Measurements from ENCODE around the gene NDUFS7.

Gene NDUFS7

GRCh38 chr19:1376415-1376805 is 7.3 kb upstream of the NDUFS7 start:
- H3K4me3 ChIP-seq (ENCODE audit: low read depth, low read length) = no peak overlapping the region
- TF ChIP-seq POLR2A (IDR thresholded peaks at IDR 0.05; ENCODE audit: extremely low read depth, insufficient read length) = no peak
- TF ChIP-seq MYC (IDR thresholded peaks at IDR 0.05; ENCODE audit: low read depth, low read length) = no peak
- TF ChIP-seq CTCF (IDR thresholded peaks at IDR 0.05; ENCODE audit: low read depth, low read length) = no peak
- TF ChIP-seq, protein P1, sequence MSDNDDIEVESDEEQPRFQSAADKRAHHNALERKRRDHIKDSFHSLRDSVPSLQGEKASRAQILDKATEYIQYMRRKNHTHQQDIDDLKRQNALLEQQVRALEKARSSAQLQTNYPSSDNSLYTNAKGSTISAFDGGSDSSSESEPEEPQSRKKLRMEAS (IDR thresholded peaks at IDR 0.05; ENCODE audit: low read depth, low read length) = no peak
- DNase-seq (ENCODE audit: low read depth) = no peak

DNA sequence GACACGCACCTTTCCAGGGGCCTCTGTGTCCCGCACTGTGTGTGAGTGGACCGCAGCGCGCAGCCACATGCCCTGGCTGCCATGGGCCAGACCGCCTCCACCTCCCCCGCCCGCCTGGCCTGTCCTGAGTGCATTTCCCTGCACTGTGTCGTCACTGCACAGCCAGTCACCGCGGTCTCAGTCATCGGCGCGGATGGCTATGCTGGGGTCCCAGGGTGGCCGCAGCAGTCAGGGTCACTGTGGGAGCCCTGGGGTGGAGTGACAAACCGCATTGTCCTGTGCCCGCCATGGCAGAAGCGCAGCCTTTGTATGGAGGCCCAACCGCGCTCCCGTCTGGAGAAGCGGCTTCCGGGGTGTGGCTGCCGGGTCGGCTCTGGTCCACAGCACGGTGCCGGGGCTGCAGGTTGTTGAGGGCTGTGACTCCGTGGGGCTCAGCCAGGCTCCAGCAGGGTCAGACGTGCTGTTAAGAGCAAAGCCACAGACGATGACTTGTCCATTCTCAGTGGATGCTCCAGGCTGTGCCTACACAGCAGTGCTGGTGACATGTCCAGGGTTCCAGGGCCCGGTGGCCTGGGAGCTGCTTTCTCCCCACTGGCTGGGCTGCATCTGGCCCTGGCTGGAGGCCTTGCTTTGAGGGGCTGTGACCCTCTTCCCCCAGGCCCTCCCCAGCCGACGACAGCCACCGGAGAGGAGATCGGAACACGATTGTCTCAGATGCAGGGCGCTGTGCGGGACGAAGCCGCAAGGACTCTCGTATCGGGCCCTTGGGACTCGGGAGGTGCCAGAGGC is 6.3 kb upstream of the NDUFS7 start:
- no peak for DNase-seq (ENCODE audit: low read depth)
- no peak overlapping the region for H3K4me3 ChIP-seq (ENCODE audit: low read depth, low read length)
- TF ChIP-seq CTCF (IDR thresholded peaks at IDR 0.05; ENCODE audit: low read depth, low read length) (no peak), MYC (IDR thresholded peaks at IDR 0.05; ENCODE audit: low read depth, low read length) (no peak), POLR2A (IDR thresholded peaks at IDR 0.05; ENCODE audit: extremely low read depth, insufficient read length) (no peak)
- TF ChIP-seq, protein P1 (IDR thresholded peaks at IDR 0.05; ENCODE audit: low read depth, low read length) = no peak

GRCh38 chr19:1377965-1378785 is 5.5 kb upstream of the NDUFS7 start:
- no peak for DNase-seq (ENCODE audit: low read depth)
- H3K4me3 ChIP-seq (ENCODE audit: low read depth, low read length) = no peak overlapping the region
- TF ChIP-seq, protein P1 (IDR thresholded peaks at IDR 0.05; ENCODE audit: low read depth, low read length) = no peak

DNA sequence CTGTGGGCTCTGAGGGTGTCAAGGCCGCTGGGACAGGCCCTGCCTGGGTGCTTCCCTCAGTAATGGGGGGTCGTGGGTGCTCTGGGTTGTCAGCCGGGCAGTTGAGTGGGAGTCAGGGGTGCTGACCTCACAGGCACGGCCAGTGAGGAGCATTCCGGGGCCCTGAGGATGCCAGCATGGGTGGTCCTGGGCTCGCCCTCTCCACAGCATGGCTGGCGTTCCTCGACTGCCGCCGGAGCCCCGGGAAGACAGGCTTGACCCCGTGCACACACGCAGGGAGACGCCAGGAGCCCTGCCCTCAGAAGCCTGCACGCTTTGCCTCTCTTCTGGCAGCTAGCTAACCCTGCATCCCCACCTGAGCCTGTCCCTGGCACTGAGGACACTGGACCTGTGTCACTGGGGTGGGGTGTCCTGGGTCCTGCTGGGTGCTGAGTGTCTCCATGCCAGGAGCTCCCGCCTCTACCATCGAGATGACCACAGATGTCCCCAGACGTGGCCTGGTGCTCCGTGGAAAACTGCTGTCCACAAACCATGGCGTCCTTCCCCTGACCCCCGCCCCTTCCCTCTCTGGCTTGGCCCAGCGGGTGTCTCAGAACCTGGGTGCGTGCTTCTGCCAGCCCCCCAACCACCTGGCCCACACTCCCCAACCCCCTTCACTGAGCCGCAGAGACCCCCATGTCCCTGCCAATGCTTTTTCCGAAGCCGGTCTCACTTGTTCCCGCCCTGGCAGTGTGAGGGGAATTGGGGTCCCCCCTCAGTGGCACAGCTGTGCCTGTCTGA is 4.4 kb upstream of the NDUFS7 start:
- DNase-seq (ENCODE audit: low read depth) = no peak

GRCh38 chr19:1379961-1380489 is 3.7 kb upstream of the NDUFS7 start:
- no peak for DNase-seq (ENCODE audit: low read depth)
- TF ChIP-seq MYC (IDR thresholded peaks at IDR 0.05; ENCODE audit: low read depth, low read length) = no peak
- no peak overlapping the region for H3K4me3 ChIP-seq (ENCODE audit: low read depth, low read length)

More for the DNA sequence above, 4.4 kb upstream of the NDUFS7 start:
- no peak for TF ChIP-seq POLR2A (IDR thresholded peaks at IDR 0.05; ENCODE audit: extremely low read depth, insufficient read length)
- no peak for TF ChIP-seq MYC (IDR thresholded peaks at IDR 0.05; ENCODE audit: low read depth, low read length)
- TF ChIP-seq CTCF (IDR thresholded peaks at IDR 0.05; ENCODE audit: low read depth, low read length) = no peak
- TF ChIP-seq, protein P1 (IDR thresholded peaks at IDR 0.05; ENCODE audit: low read depth, low read length) = no peak
- H3K4me3 ChIP-seq (ENCODE audit: low read depth, low read length) = no peak overlapping the region

DNA sequence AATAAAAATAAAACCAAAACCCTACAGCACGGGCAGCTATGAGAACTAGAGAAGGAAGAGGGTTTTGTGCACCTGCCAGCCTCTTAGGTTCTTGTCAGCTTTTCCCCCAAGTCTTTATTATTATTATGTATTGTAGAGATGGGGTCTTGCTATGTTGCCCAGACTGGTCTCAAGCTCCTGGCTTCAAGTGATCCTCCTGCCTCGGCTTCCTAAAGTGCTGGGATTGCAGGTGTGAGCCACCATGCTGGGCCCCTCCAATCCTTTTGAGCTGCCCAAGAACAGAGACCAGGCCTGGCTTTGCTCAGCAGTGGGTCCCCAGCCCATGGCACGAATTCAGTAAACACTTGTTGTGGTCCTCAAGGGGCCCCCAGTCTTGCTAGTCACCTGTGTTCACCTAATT is 1.5 kb upstream of the NDUFS7 start:
- no peak overlapping the region for H3K4me3 ChIP-seq (ENCODE audit: low read depth, low read length)
- TF ChIP-seq, protein P1 (IDR thresholded peaks at IDR 0.05; ENCODE audit: low read depth, low read length) = no peak
- no peak for TF ChIP-seq POLR2A (IDR thresholded peaks at IDR 0.05; ENCODE audit: extremely low read depth, insufficient read length)
- TF ChIP-seq CTCF (IDR thresholded peaks at IDR 0.05; ENCODE audit: low read depth, low read length) = no peak
- no peak for DNase-seq (ENCODE audit: low read depth)

Data from NB4 (cell line).